GM12878 (cell line): ENCODE measurements around the gene EPHB1. TPM values are rescaled to one million over a fixed set of nuclear protein-coding genes. Genes with fewer than 3 reads are reported as not detected.

ENCODE experiments used
- ATAC-seq: fragments of 200-7000 bp; cut with Tn5 transposase; 3 replicates; pipeline ENCODE4 v1.9.1; 2020; ENCODE audit warnings: mild to moderate bottlenecking, moderate library complexity
- BruUV-seq: library from RNA; stranded (reverse); fragments of 400-500 nt; replicated peaks from 2 replicates; lab custom pipeline; 2021; lab: Mats Ljungman, UMichigan
- CTCF ChIA-PET: fragments of 300-600 bp; sonication (Branson Sonifier 250); formaldehyde crosslinking; extraction: SDS; loops from one replicate; lab custom pipeline; 2021; ENCODE audit warnings: inconsistent platforms; lab: Yijun Ruan, JAX
- POLR2A ChIA-PET: fragments of 350-600 bp; formaldehyde crosslinking; extraction: SDS; loops from one replicate; lab custom pipeline; 2021; ENCODE audit warnings: inconsistent platforms; lab: Charles Lee
- RAD21 ChIA-PET: fragments of 300-600 bp; sonication (Branson Sonifier 250); formaldehyde crosslinking; loops from one replicate; lab custom pipeline; 2023; ENCODE audit warnings: antibody characterized with exemption; ENCODE audit not compliant: unreplicated experiment; lab: Charles Lee
- SMC1A ChIA-PET: fragments of 300-600 bp; sonication (Branson Sonifier 250); formaldehyde crosslinking; loops from one replicate; lab custom pipeline; 2023; ENCODE audit not compliant: unreplicated experiment, uncharacterized antibody; lab: Charles Lee
- DNase-seq: peaks from one replicate; pipeline ENCODE4 v3.0.0-alpha.2; 2011; ENCODE audit warnings: low read depth, low spot score
- FAIRE-seq: peaks from 3 replicates; lab custom pipeline; 2011; peaks lifted over from hg19 to GRCh38; lab: Jason Lieb, UNC
- H2AFZ ChIP-seq: 2 replicates; pipeline ENCODE4 v1.6.0; 2011; ENCODE audit warnings: low read depth, low read length, control low read depth; ENCODE audit not compliant: control insufficient read depth
- H3K27ac ChIP-seq: 2 replicates; pipeline ENCODE4 v1.5.1; 2011; ENCODE audit warnings: control low read depth; ENCODE audit not compliant: control insufficient read depth, insufficient read depth
- H3K27me3 ChIP-seq, 2 experiments: replicated peaks in 1 of 2; 2 replicates each; pipeline versions ENCODE4 v1.6.0 to v1.6.1; 2011; ENCODE audit warnings: low read length in 1 of 2; ENCODE audit not compliant: control insufficient read depth in 2 of 2, insufficient read depth in 2 of 2
- H3K36me3 ChIP-seq, 2 experiments: 2 replicates each; pipeline ENCODE4 v1.5.1; 2011; ENCODE audit warnings: low read length in 1 of 2; ENCODE audit not compliant: control insufficient read depth in 2 of 2, insufficient read depth in 2 of 2
- H3K4me1 ChIP-seq: 2 replicates; pipeline ENCODE4 v1.6.1; 2011; ENCODE audit warnings: mild to moderate bottlenecking, low read length, moderate library complexity, mixed read lengths; ENCODE audit not compliant: control insufficient read depth, insufficient read depth
- H3K4me2 ChIP-seq: 2 replicates; pipeline ENCODE4 v1.6.0; 2011; ENCODE audit warnings: control low read depth; ENCODE audit not compliant: control insufficient read depth, insufficient read depth
- H3K4me3 ChIP-seq: fragments of 200-600 bp; sonication (generic); 2 replicates; pipeline ENCODE4 v1.5.1; 2016
- H3K79me2 ChIP-seq: 2 replicates; pipeline ENCODE4 v1.6.0; 2011; ENCODE audit warnings: low read length; ENCODE audit not compliant: control insufficient read depth, insufficient read depth
- H3K9ac ChIP-seq: 2 replicates; pipeline ENCODE4 v1.8.0; 2011; ENCODE audit warnings: low read length, control low read depth, mixed read lengths; ENCODE audit not compliant: control insufficient read depth, insufficient read depth
- H3K9me3 ChIP-seq: replicated peaks from 3 replicates; pipeline ENCODE4 v1.5.1; 2011; ENCODE audit warnings: mild to moderate bottlenecking, low read length; ENCODE audit not compliant: control insufficient read depth, insufficient read depth
- H4K20me1 ChIP-seq: 2 replicates; pipeline ENCODE4 v1.6.0; 2011; ENCODE audit not compliant: control insufficient read depth, insufficient read depth
- PML ChIP-seq: IDR thresholded peaks from 2 replicates; pipeline ENCODE4 v1.6.1; 2012; ENCODE audit warnings: low read length, inconsistent platforms
- RAD21 ChIP-seq: IDR thresholded peaks from 2 replicates; pipeline ENCODE4 v1.6.1; 2011; ENCODE audit warnings: mild to moderate bottlenecking, low read depth, low read length, moderate library complexity; ENCODE audit not compliant: insufficient read depth
- ZNF592 ChIP-seq: fragments of 450-650 bp; IDR thresholded peaks from 2 replicates; pipeline ENCODE4 v1.6.1; 2017; ENCODE audit warnings: mild to moderate bottlenecking, moderate library complexity
- WGBS: methylation state at CpG from one replicate; pipeline ENCODE4 v1.1.6; 2016; ENCODE audit warnings: low lambda C conversion rate; ENCODE audit not compliant: insufficient replicate concordance, insufficient coverage; ENCODE audit errors: missing lambda C conversion rate; 5-methylcytosine and 5-hydroxymethylcytosine counted together
- in situ Hi-C: fragments of 300-500 bp; cut with MboI; formaldehyde crosslinking; loops from 9 replicates; pipeline ENCODE4 v1.14.3; 2018; ENCODE audit warnings: mixed read lengths
- intact Hi-C: fragments of 100-400 bp; cut with micrococcal nuclease; formaldehyde crosslinking; loops from one replicate; pipeline ENCODE4 v1.14.2; 2022; ENCODE audit not compliant: unreplicated experiment
- polyA plus RNA-seq, 11 experiments: library from polyadenylated mRNA; depleted of rRNA in 4 of 11; unstranded in 6 of 11; stranded (reverse) in 5 of 11; fragments of >200 nt; fragmentation: Nextera tagmentation in 4 of 11; fragmentation: Illumina TruSeq in 1 of 11; extraction: Ambion mirVana in 4 of 11; extraction: Trizol in 1 of 11; gene quantifications; 1 replicate in 1 of 11; 2 replicates in 10 of 11; pipeline versions ENCODE4 v1.2.1 to v1.2.3, GENCODE V29; 2011 to 2016; ENCODE audit warnings: inconsistent platforms in 2 of 11, missing spikeins in 2 of 11, low read depth in 1 of 11
- total RNA-seq, 4 experiments: library from RNA; depleted of rRNA in 3 of 4; stranded (reverse); fragments of >200 nt in 3 of 4; fragmentation: Illumina TruSeq in 1 of 4; extraction: Trizol in 1 of 4; gene quantifications; 2 replicates each; pipeline versions ENCODE4 v1.2.1 to v1.2.3, GENCODE V29; 2013 to 2021
- TF ChIP-seq, protein P1 (sequence below): IDR thresholded peaks from 2 replicates; pipeline ENCODE4 v1.6.1; 2011; ENCODE audit warnings: low read depth, low read length, improper control_type of control experiment, borderline replicate concordance

EPHB1 gene
- total and polyA plus RNA-seq, 10 of the 15 experiments (the other 5 are each of a cell fraction or from before 2014, with no cell fraction given): 0.33 to 23.8 (median 1.2) TPM

- TF ChIP-seq, protein P1, sequence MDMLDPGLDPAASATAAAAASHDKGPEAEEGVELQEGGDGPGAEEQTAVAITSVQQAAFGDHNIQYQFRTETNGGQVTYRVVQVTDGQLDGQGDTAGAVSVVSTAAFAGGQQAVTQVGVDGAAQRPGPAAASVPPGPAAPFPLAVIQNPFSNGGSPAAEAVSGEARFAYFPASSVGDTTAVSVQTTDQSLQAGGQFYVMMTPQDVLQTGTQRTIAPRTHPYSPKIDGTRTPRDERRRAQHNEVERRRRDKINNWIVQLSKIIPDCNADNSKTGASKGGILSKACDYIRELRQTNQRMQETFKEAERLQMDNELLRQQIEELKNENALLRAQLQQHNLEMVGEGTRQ: no peak
These were observed 45.4 kb downstream of the EPHB1 start (continued) for GRCh38 chr3:134840459-134840858.

DNA sequence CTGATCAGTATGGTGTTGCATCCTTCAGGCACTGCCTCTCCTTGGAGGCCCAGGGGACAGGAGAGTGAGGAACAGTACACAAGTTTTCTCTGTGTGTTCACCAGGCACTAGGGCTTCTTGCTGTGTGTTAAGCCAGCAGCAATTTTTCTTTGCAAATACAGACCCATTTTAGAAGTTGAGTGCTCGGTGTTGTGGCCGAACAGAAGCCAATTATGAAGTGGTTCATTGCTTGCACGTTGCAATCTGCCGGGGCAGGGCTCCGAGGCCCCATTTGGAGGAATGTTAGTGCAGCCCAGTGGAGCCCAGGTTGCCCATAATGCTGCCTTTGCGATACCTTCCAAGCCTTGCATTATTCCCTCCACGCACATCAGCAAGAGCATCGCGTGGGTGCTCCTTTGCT, 51.0 kb downstream of the EPHB1 start:
- no TSS peak for BruUV-seq
- SMC1A ChIA-PET: interaction anchor here (0.6 kb wide), 1 partner anchor 56 kb away, joined by 3 read pairs; no protein-coding TSS in a partner anchor
- in situ Hi-C loops: no loop called here

More for the DNA sequence above, 51.0 kb downstream of the EPHB1 start:
- Histone ChIP-seq H3K4me1 (peaks cover 4% of the 10 kb centered on the region), H3K4me3 (no peak overlapping the region), H3K4me2 (no peak overlapping the region), H4K20me1 (no peaks in the 10 kb centered on the region), H3K27ac (no peak overlapping the region), H3K9ac (no peak overlapping the region), H2AFZ (no peak overlapping the region), H3K27me3 (no peaks in the 10 kb centered on the region), H3K36me3 (peaks cover 0 to 2% of the 10 kb centered on the region in 2 experiments; a peak in 2 of 4 replicates), H3K79me2 (peaks cover 17% of the 10 kb centered on the region), H3K9me3 (peaks cover 3% of the 10 kb centered on the region; the same call in 2 of the 3 replicates)
- ChIA-PET CTCF (no interaction called here), POLR2A (no interaction called here), RAD21 (no interaction called here)
- TF ChIP-seq ZNF592: no peak
- no peak for TF ChIP-seq RAD21
- no peak for TF ChIP-seq PML
- intact Hi-C loops: no loop called here
- no peak for ATAC-seq
- FAIRE-seq: no peak
- 56% methylated on average over 9 of the region's 9 CpGs for WGBS
- no peak for DNase-seq
